Activated CD4-positive, alpha-beta memory T cell treated with anti-CD3 and anti-CD28 coated beads, Interleukin-2, amount 10 ng/mL, durations not matched to agents 7 days and 5 days (primary cell): ENCODE results near the gene WDR27. TPM values are rescaled to one million over a fixed set of nuclear protein-coding genes. Genes with fewer than 3 reads are reported as not detected.

Experiments
- CTCF ChIA-PET: fragments of 350-600 bp; sonication (Branson Sonifier 250); formaldehyde crosslinking; loops from one replicate; lab custom pipeline; 2021; ENCODE audit warnings: antibody characterized with exemption, inconsistent platforms; lab: Charles Lee
- POLR2A ChIA-PET: fragments of 350-600 bp; sonication (Branson Sonifier 250); formaldehyde crosslinking; loops from one replicate; lab custom pipeline; 2021; ENCODE audit warnings: antibody characterized with exemption; lab: Charles Lee
- DNase-seq: peaks from one replicate; pipeline ENCODE4 v3.0.0-alpha.2; 2020
- H3K27ac Mint-ChIP-seq: one replicate; pipeline ENCODE4 v1.8.0; 2021; ENCODE audit warnings: mild to moderate bottlenecking, mixed read lengths
- H3K27me3 Mint-ChIP-seq: one replicate; pipeline ENCODE4 v1.8.0; 2021; ENCODE audit warnings: mixed read lengths
- H3K36me3 Mint-ChIP-seq: one replicate; pipeline ENCODE4 v1.8.0; 2021; ENCODE audit warnings: low read depth, mixed read lengths
- H3K4me1 Mint-ChIP-seq: one replicate; pipeline ENCODE4 v1.8.0; 2021; ENCODE audit warnings: mixed read lengths
- H3K4me3 Mint-ChIP-seq: one replicate; pipeline ENCODE4 v1.8.0; 2021; ENCODE audit warnings: mild to moderate bottlenecking, mixed read lengths
- H3K9me3 Mint-ChIP-seq: one replicate; pipeline ENCODE4 v1.8.0; 2021; ENCODE audit warnings: mixed read lengths
- total RNA-seq, 2 experiments: library from RNA; stranded (reverse); gene quantifications; one replicate each; pipeline ENCODE4 v1.2.3, GENCODE V29; 2021

WDR27 gene
- total RNA-seq, 2 experiments from 2014 or later = 24.9 to 25.2 TPM

GRCh38 chr6:169556758-169557548, 144.9 kb downstream of the WDR27 start:
- H3K36me3 Mint-ChIP-seq = no peaks in the 10 kb centered on the region
- no peak overlapping the region for H3K27ac Mint-ChIP-seq
- peaks cover 11% of the 10 kb centered on the region for H3K4me1 Mint-ChIP-seq
- ChIA-PET CTCF (no interaction called here), POLR2A (no interaction called here)
- no peaks in the 10 kb centered on the region for H3K9me3 Mint-ChIP-seq
- DNase-seq = peak; percentile 24
- H3K4me3 Mint-ChIP-seq = no peak overlapping the region
- H3K27me3 Mint-ChIP-seq = no peaks in the 10 kb centered on the region

- Mint-ChIP-seq H3K4me1 (peaks cover 11% of the 10 kb centered on the region), H3K4me3 (no peak overlapping the region), H3K27ac (no peak overlapping the region), H3K27me3 (no peaks in the 10 kb centered on the region), H3K9me3 (no peaks in the 10 kb centered on the region), H3K36me3 (no peaks in the 10 kb centered on the region)
- ChIA-PET POLR2A (no interaction called here), CTCF (no interaction called here)
- DNase-seq = no peak
These were observed 145.7 kb downstream of the WDR27 start for GRCh38 chr6:169555971-169556617.

- H3K27me3 Mint-ChIP-seq = no peaks in the 10 kb centered on the region
- ChIA-PET POLR2A (no interaction called here), CTCF (no interaction called here)
- H3K4me3 Mint-ChIP-seq = no peak overlapping the region
- no peaks in the 10 kb centered on the region for H3K36me3 Mint-ChIP-seq
- DNase-seq = no peak
- H3K9me3 Mint-ChIP-seq = peaks cover 3% of the 10 kb centered on the region
- no peak overlapping the region for H3K27ac Mint-ChIP-seq
- H3K4me1 Mint-ChIP-seq = no peaks in the 10 kb centered on the region
These were observed 155.8 kb downstream of the WDR27 start for GRCh38 chr6:169545982-169546381.

GRCh38 chr6:169543704-169544103, 158.1 kb downstream of the WDR27 start:
- peaks cover 3% of the 10 kb centered on the region for H3K9me3 Mint-ChIP-seq
- no peak overlapping the region for H3K27ac Mint-ChIP-seq
- H3K36me3 Mint-ChIP-seq = no peaks in the 10 kb centered on the region
- DNase-seq = no peak
- H3K4me3 Mint-ChIP-seq = no peak overlapping the region
- ChIA-PET CTCF (no interaction called here), POLR2A (no interaction called here)
- H3K4me1 Mint-ChIP-seq = no peaks in the 10 kb centered on the region
- H3K27me3 Mint-ChIP-seq = no peaks in the 10 kb centered on the region

- CTCF ChIA-PET = no interaction called here
- Mint-ChIP-seq H3K27me3 (no peaks in the 10 kb centered on the region), H3K4me3 (no peak overlapping the region), H3K4me1 (no peaks in the 10 kb centered on the region), H3K9me3 (peaks cover 1% of the 10 kb centered on the region), H3K36me3 (no peaks in the 10 kb centered on the region), H3K27ac (no peak overlapping the region)
- DNase-seq = no peak
- POLR2A ChIA-PET = no interaction called here
These were observed 159.3 kb downstream of the WDR27 start for GRCh38 chr6:169542491-169542890.

GRCh38 chr6:169539176-169539897, 162.5 kb downstream of the WDR27 start:
- no peaks in the 10 kb centered on the region for H3K27me3 Mint-ChIP-seq
- no peaks in the 10 kb centered on the region for H3K4me1 Mint-ChIP-seq
- no peak overlapping the region for H3K27ac Mint-ChIP-seq
- no peak overlapping the region for H3K4me3 Mint-ChIP-seq
- ChIA-PET POLR2A (no interaction called here), CTCF (no interaction called here)
- no peaks in the 10 kb centered on the region for H3K9me3 Mint-ChIP-seq
- peaks cover 2% of the 10 kb centered on the region for H3K36me3 Mint-ChIP-seq
- no peak for DNase-seq

- ChIA-PET POLR2A (no interaction called here), CTCF (no interaction called here)
- Mint-ChIP-seq H3K27ac (no peak overlapping the region), H3K36me3 (peaks cover 7% of the 10 kb centered on the region), H3K4me3 (no peak overlapping the region), H3K27me3 (no peaks in the 10 kb centered on the region), H3K4me1 (no peaks in the 10 kb centered on the region), H3K9me3 (peaks cover 11% of the 10 kb centered on the region)
- DNase-seq = no peak
These were observed 165.2 kb downstream of the WDR27 start for GRCh38 chr6:169536446-169537170.

GRCh38 chr6:169534039-169534421, 167.8 kb downstream of the WDR27 start:
- no peak for DNase-seq
- peaks cover 7% of the 10 kb centered on the region for H3K36me3 Mint-ChIP-seq
- no peak overlapping the region for H3K4me3 Mint-ChIP-seq
- CTCF ChIA-PET = no interaction called here
- H3K27ac Mint-ChIP-seq = no peak overlapping the region
- H3K4me1 Mint-ChIP-seq = peaks cover 17% of the 10 kb centered on the region
- H3K27me3 Mint-ChIP-seq = no peaks in the 10 kb centered on the region
- H3K9me3 Mint-ChIP-seq = peaks cover 11% of the 10 kb centered on the region
- POLR2A ChIA-PET = no interaction called here

- DNase-seq = no peak
- no peaks in the 10 kb centered on the region for H3K27me3 Mint-ChIP-seq
- ChIA-PET CTCF (no interaction called here), POLR2A (no interaction called here)
- H3K9me3 Mint-ChIP-seq = peaks cover 11% of the 10 kb centered on the region
- H3K4me1 Mint-ChIP-seq = peaks cover 18% of the 10 kb centered on the region
- peaks cover 7% of the 10 kb centered on the region for H3K36me3 Mint-ChIP-seq
- H3K27ac Mint-ChIP-seq = no peak overlapping the region
- H3K4me3 Mint-ChIP-seq = no peak overlapping the region
These were observed 168.4 kb downstream of the WDR27 start for GRCh38 chr6:169533301-169534038.

- Mint-ChIP-seq H3K27ac (peak overlapping the region; percentile 50), H3K36me3 (peaks cover 5% of the 10 kb centered on the region), H3K4me3 (no peak overlapping the region), H3K27me3 (no peaks in the 10 kb centered on the region), H3K4me1 (peaks cover 18% of the 10 kb centered on the region), H3K9me3 (peaks cover 11% of the 10 kb centered on the region)
- DNase-seq = peak; percentile 25
- POLR2A ChIA-PET = interaction anchor here (0.8 to 1.5 kb wide), 2 partner anchors 171 to 225 kb away, joined by 3 to 5 read pairs; partner anchors contain the start of genes C6orf120 and WDR27
- CTCF ChIA-PET = no interaction called here
These were observed 171.1 kb downstream of the WDR27 start for GRCh38 chr6:169530752-169531123.

- Mint-ChIP-seq H3K36me3 (peaks cover 5% of the 10 kb centered on the region), H3K27ac (peak overlapping the region; percentile 50), H3K27me3 (no peaks in the 10 kb centered on the region), H3K4me1 (peaks cover 18% of the 10 kb centered on the region), H3K9me3 (peaks cover 11% of the 10 kb centered on the region), H3K4me3 (no peak overlapping the region)
- DNase-seq = peak; percentile 26
- POLR2A ChIA-PET = interaction anchor here (0.8 to 1.5 kb wide), 2 partner anchors 171 to 226 kb away, joined by 3 to 5 read pairs; partner anchors contain the start of genes C6orf120 and WDR27
- CTCF ChIA-PET = no interaction called here
These were observed 171.7 kb downstream of the WDR27 start for GRCh38 chr6:169529931-169530751.

GRCh38 chr6:169528755-169529154, 173.1 kb downstream of the WDR27 start:
- Mint-ChIP-seq H3K27me3 (no peaks in the 10 kb centered on the region), H3K4me1 (peaks cover 18% of the 10 kb centered on the region), H3K9me3 (peaks cover 8% of the 10 kb centered on the region), H3K36me3 (peaks cover 4% of the 10 kb centered on the region), H3K27ac (no peak overlapping the region), H3K4me3 (no peak overlapping the region)
- ChIA-PET CTCF (no interaction called here), POLR2A (no interaction called here)
- DNase-seq = no peak
